ENCODE measurements around the gene CYTH4.

DNA sequence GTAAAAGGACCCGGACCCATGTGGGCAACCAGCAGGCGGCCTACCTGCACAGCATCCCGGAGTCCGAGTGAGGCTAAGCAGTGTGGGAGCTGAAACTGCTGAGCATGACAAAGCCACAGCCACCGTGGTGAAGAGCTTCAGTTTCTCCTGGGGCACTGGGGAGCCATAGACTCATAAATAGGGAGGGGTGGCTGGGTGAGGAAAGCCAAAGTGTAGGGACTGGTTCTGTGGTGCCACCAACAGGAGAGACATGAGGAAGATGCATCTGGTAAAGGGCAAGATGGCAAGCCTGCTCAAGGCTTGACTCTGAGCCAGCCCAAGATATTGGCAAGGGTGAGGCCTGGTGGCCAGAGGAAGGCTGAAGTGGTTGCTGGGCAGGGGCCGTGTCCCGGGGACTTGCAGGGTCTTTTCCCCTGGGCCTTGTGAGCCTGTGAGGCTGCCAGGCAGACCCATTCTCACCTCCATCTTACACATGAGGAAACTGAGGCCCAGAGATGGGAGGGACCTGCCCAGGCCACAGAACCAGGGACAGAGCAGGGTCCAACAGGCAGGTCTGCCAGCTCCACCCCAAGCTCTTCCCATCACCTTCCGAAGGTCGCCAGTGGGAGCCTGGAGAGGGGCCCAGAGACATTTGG is 30.4 kb downstream of the CYTH4 start:
- TF ChIP-seq, protein P1, sequence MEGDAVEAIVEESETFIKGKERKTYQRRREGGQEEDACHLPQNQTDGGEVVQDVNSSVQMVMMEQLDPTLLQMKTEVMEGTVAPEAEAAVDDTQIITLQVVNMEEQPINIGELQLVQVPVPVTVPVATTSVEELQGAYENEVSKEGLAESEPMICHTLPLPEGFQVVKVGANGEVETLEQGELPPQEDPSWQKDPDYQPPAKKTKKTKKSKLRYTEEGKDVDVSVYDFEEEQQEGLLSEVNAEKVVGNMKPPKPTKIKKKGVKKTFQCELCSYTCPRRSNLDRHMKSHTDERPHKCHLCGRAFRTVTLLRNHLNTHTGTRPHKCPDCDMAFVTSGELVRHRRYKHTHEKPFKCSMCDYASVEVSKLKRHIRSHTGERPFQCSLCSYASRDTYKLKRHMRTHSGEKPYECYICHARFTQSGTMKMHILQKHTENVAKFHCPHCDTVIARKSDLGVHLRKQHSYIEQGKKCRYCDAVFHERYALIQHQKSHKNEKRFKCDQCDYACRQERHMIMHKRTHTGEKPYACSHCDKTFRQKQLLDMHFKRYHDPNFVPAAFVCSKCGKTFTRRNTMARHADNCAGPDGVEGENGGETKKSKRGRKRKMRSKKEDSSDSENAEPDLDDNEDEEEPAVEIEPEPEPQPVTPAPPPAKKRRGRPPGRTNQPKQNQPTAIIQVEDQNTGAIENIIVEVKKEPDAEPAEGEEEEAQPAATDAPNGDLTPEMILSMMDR (IDR thresholded peaks at IDR 0.05): no peak
- no peak for TF ChIP-seq POLR2A (IDR thresholded peaks at IDR 0.05)

Data from Peyer's patch (tissue), 4 donors.